Measurements from ENCODE around the gene PRKCH. TPM values are rescaled to one million over a fixed set of nuclear protein-coding genes. Genes with fewer than 3 reads are reported as not detected.
"Not testable (repeated sequence)": the region's sequence is repeated elsewhere in the genome, so short reads cannot be mapped to it uniquely, and the experiment has no call there.

Gene PRKCH
- total RNA-seq, 2 experiments from 2014 or later, result 318 to 343 TPM

DNA sequence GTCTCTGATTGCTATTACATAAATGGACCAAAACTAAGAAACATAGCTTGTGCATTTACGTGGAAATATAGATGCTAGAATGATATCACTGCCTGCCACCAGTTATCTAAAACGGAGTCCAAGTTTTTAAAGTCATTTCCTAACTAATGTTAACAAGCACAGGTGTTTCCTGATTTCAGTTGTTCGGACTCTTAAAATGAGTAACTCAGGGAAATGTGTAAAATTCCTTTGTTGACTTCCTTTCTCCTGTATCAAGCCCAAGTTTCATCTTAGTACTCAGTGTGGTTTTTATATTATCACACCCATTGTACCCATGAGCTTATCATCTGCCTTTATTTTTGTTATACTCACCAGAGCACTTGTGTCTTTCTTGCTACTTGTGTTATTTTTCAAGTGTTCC is 13.2 kb upstream of the PRKCH start:
- ChIA-PET CTCF (interaction anchor here (1.9 kb wide), 2 partner anchors 10 to 17 kb away, joined by 4 to 5 read pairs; no protein-coding TSS in a partner anchor), POLR2A (no interaction called here)
- no peak overlapping the region for H3K27ac Mint-ChIP-seq
- H3K27me3 Mint-ChIP-seq (ENCODE audit: low read depth), result no peaks in the 10 kb centered on the region
- H3K9me3 Mint-ChIP-seq (ENCODE audit: insufficient read depth), result peaks cover 36% of the 10 kb centered on the region
- DNase-seq, result no peak
- no peak overlapping the region for H3K4me3 Mint-ChIP-seq
- peaks cover 11% of the 10 kb centered on the region for H3K4me1 Mint-ChIP-seq (ENCODE audit: low read depth)
- ATAC-seq, result no peak
- peaks cover 60% of the 10 kb centered on the region for H3K36me3 Mint-ChIP-seq (ENCODE audit: low read depth)

DNA sequence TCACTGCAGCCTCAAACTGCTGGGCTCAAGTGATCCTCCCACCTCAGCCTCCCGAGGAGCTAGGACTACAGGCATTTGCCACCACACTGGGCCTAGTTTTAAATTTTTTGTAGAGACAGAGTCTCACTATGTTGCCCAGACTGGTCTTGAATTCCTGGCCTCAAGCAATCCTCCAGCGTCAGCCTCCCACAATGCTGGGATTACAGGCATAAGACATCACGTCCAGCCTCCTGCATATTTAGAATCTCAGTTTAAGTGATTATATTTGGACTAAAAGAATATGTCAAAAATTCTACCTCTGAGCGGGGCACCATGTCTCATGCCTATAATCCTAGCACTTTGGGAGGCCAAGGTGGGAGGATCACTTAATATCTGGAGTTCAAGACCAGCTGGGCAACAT is 12.7 kb upstream of the PRKCH start:
- peak; percentile 5 for DNase-seq
- Mint-ChIP-seq H3K36me3 (ENCODE audit: low read depth) (peaks cover 59% of the 10 kb centered on the region), H3K9me3 (ENCODE audit: insufficient read depth) (peaks cover 39% of the 10 kb centered on the region), H3K4me1 (ENCODE audit: low read depth) (peaks cover 11% of the 10 kb centered on the region)
- H3K4me3 Mint-ChIP-seq; H3K27me3 Mint-ChIP-seq (ENCODE audit: low read depth); POLR2A ChIA-PET; ATAC-seq; H3K27ac Mint-ChIP-seq: not testable (repeated sequence)
- CTCF ChIA-PET, result interaction anchor here (1.0 to 1.9 kb wide), 3 partner anchors 10 to 23 kb away, joined by 3 to 5 read pairs (median 4); no protein-coding TSS in a partner anchor

DNA sequence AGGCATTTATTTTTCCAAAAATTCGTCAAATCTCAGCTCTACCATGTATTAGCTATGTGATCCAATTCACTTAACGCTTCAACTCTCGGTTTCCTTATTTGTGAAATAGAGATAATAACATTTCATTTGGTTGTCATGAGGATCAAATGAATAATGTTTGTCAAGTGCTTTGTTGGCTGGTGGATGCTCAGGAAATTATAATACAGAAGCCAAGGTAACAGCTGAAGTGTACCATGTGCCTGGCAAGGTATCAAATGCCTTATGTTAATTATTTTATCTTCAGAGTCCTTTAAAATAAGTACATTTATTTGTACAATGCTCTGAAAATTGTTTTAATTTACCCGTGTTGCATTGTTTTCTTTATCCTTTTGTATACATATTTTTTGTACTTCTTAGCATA is 6.1 kb upstream of the PRKCH start:
- Mint-ChIP-seq H3K27me3 (ENCODE audit: low read depth) (no peaks in the 10 kb centered on the region), H3K4me3 (no peak overlapping the region), H3K4me1 (ENCODE audit: low read depth) (no peaks in the 10 kb centered on the region), H3K9me3 (ENCODE audit: insufficient read depth) (peaks cover 32% of the 10 kb centered on the region), H3K36me3 (ENCODE audit: low read depth) (peaks cover 29% of the 10 kb centered on the region), H3K27ac (no peak overlapping the region)
- DNase-seq, result peak; percentile 13
- ChIA-PET CTCF (interaction anchor here (1.6 kb wide), 1 partner anchor 30 kb away, joined by 4 read pairs; no protein-coding TSS in a partner anchor), POLR2A (interaction anchor here (0.6 kb wide), 1 partner anchor 10 kb away, joined by 3 read pairs; no protein-coding TSS in a partner anchor)
- no peak for ATAC-seq

DNA sequence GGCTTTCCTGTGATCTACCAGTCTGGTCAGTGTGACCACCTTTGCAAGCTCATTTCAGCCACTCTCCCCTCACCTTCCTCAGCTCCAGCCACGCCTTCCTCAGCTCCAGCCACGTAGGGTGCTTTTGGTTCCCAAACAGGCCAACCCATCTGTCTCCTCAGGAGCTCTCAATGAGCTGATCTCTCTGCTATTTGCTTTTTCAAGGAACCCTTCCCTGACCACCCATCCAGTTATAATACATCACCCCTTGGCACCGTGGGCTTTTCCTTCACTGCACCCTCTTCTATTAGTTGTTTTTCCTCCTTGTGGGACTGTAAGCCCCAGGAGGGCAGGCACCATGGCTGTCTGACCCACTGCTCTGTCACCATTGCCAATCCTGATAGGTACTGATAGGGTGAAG is 2.3 kb upstream of the PRKCH start:
- ChIA-PET POLR2A (interaction anchor here (1.3 to 9.2 kb wide), 4 partner anchors 16 to 133 kb away, joined by 3 to 223 read pairs (median 4); no protein-coding TSS in a partner anchor), CTCF (interaction anchor here (1.5 to 1.8 kb wide), 3 partner anchors 11 to 34 kb away, joined by 4 to 5 read pairs (median 4); no protein-coding TSS in a partner anchor)
- Mint-ChIP-seq H3K27ac (no peak overlapping the region), H3K27me3 (ENCODE audit: low read depth) (no peaks in the 10 kb centered on the region), H3K4me1 (ENCODE audit: low read depth) (peaks cover 5% of the 10 kb centered on the region), H3K4me3 (no peak overlapping the region), H3K9me3 (ENCODE audit: insufficient read depth) (peaks cover 9% of the 10 kb centered on the region), H3K36me3 (ENCODE audit: low read depth) (peaks cover 24% of the 10 kb centered on the region)
- ATAC-seq, result no peak
- DNase-seq, result no peak

DNA sequence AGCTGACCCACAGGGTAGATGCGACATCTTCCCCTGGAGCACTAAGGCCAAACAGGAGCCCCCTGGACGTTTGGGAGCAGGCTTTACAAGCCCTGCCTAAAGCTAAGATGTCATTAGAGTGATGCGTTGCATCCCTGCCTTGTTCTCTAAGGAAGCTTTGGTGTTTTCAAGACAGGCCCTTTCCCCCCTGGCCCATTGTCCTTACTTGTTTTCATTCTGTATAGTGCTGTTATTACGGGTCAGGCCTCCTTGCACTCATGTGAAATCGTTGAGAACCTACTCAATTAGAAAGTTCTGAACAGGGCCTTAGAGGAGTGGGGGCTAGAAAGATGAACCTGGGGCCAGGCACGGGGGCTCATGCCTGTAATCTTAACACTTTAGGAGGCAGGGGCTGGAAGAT is 1.7 kb upstream of the PRKCH start:
- ChIA-PET CTCF (interaction anchor here (0.6 to 5.4 kb wide), 4 partner anchors 15 to 34 kb away, joined by 4 to 51 read pairs (median 4); no protein-coding TSS in a partner anchor), POLR2A (interaction anchor here (1.3 to 9.2 kb wide), 3 partner anchors 15 to 133 kb away, joined by 3 to 223 read pairs (median 3); no protein-coding TSS in a partner anchor)
- H3K4me3 Mint-ChIP-seq, result no peak overlapping the region
- no peaks in the 10 kb centered on the region for H3K27me3 Mint-ChIP-seq (ENCODE audit: low read depth)
- peaks cover 2% of the 10 kb centered on the region for H3K9me3 Mint-ChIP-seq (ENCODE audit: insufficient read depth)
- H3K4me1 Mint-ChIP-seq (ENCODE audit: low read depth), result peaks cover 5% of the 10 kb centered on the region
- peaks cover 26% of the 10 kb centered on the region for H3K36me3 Mint-ChIP-seq (ENCODE audit: low read depth)
- ATAC-seq (no peak), DNase-seq (no peak)
- H3K27ac Mint-ChIP-seq, result no peak overlapping the region

DNA sequence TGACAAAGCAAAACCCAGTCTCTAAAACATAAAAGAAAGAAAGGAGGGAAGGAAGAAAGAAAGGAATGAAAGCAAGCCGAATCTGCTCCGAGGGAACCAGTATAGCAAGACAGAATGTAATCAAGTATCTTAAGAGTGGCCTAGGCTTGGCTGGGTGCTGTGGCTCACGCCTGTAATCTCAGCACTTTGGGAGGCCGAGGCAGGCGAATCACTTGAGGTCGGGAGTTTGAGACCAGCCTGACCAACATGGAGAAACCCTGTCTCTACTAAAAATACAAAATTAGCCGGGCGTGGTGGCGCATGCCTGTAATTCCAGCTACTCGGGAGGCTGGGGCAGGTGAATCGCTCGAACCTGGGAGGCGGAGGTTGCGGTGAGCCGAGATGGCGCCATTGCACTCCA is 1.2 kb upstream of the PRKCH start:
- H3K9me3 Mint-ChIP-seq (ENCODE audit: insufficient read depth); H3K27me3 Mint-ChIP-seq (ENCODE audit: low read depth); DNase-seq; H3K27ac Mint-ChIP-seq; H3K4me1 Mint-ChIP-seq (ENCODE audit: low read depth); H3K4me3 Mint-ChIP-seq; ATAC-seq: not testable (repeated sequence)
- ChIA-PET POLR2A (interaction anchor here (1.3 to 9.2 kb wide), 3 partner anchors 15 to 132 kb away, joined by 3 to 223 read pairs (median 5); no protein-coding TSS in a partner anchor), CTCF (interaction anchor here (0.6 to 5.4 kb wide), 4 partner anchors 14 to 35 kb away, joined by 4 to 51 read pairs (median 4); no protein-coding TSS in a partner anchor)
- peaks cover 29% of the 10 kb centered on the region for H3K36me3 Mint-ChIP-seq (ENCODE audit: low read depth)

DNA sequence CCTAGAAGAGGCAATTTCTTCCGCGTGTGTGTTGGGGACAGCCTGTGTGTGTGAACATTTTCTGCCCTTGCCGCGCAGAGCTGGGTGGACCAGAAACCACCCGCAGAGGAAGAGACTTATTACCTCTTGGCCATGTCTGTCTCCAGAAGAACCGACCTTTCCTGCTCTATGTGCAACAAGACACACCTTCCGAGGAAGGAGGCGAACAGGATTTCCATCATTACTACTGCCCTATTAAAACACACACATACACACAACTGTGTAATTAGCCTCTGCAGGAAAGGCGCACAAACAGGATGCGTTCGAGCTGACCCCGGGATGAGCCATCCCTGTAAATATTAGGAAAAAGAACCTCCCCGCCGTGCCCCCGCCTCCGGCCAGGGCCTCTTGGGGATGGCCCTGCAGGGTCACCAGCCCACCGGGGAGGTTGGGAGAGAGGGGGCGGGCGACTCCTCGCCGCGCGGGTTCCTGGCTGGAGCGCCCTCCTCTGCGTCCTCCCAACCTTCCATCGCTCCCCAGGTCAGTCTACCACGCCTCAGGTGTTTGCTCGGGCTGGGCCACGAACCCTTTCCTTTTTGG is 484 bp upstream of the PRKCH start:
- ChIA-PET POLR2A (interaction anchor here (0.6 to 9.2 kb wide), 16 partner anchors 14 to 374 kb away, joined by 3 to 223 read pairs (median 6); partner anchors contain the start of gene HIF1A), CTCF (interaction anchor here (0.6 to 5.4 kb wide), 6 partner anchors 9 to 69 kb away, joined by 3 to 51 read pairs (median 4); no protein-coding TSS in a partner anchor)
- Mint-ChIP-seq H3K27ac (peak overlapping the region; percentile 30), H3K9me3 (ENCODE audit: insufficient read depth) (no peaks in the 10 kb centered on the region), H3K36me3 (ENCODE audit: low read depth) (peaks cover 37% of the 10 kb centered on the region), H3K4me1 (ENCODE audit: low read depth) (peaks cover 16% of the 10 kb centered on the region), H3K4me3 (peak overlapping the region; percentile 57), H3K27me3 (ENCODE audit: low read depth) (no peaks in the 10 kb centered on the region)
- DNase-seq (no peak), ATAC-seq (no peak)

DNA sequence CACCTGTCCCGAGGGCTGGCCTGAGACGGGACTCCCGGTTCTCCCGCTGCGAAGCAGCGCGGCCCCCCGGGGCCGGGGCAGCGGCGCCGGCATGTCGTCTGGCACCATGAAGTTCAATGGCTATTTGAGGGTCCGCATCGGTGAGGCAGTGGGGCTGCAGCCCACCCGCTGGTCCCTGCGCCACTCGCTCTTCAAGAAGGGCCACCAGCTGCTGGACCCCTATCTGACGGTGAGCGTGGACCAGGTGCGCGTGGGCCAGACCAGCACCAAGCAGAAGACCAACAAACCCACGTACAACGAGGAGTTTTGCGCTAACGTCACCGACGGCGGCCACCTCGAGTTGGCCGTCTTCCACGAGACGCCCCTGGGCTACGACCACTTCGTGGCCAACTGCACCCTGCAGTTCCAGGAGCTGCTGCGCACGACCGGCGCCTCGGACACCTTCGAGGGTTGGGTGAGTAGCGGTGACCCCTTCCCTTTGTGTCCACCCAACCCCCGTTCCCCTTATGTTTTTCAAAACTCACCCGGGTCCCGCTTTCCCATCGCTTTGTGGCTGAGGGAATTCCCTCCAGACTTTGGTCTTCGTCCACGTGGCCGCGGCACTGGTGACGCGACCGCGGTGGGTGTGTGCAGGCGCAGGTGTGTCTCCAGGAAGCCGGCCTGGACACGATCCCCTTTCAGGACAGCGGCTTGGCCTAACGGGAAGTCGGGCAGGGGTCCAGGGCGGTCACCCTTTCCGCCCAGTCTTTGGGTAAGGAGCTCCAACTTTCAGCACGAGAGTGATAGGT is 826 bp downstream of the PRKCH start:
- Mint-ChIP-seq H3K27ac (peak overlapping the region; percentile 89), H3K9me3 (ENCODE audit: insufficient read depth) (no peaks in the 10 kb centered on the region), H3K4me3 (peak overlapping the region; percentile 94), H3K27me3 (ENCODE audit: low read depth) (no peaks in the 10 kb centered on the region), H3K36me3 (ENCODE audit: low read depth) (peaks cover 49% of the 10 kb centered on the region), H3K4me1 (ENCODE audit: low read depth) (peaks cover 28% of the 10 kb centered on the region)
- CTCF ChIA-PET, result interaction anchor here (0.8 to 5.4 kb wide), 11 partner anchors 8 to 113 kb away, joined by 3 to 51 read pairs (median 4); no protein-coding TSS in a partner anchor
- ATAC-seq, result peak; percentile 7
- peak; percentile 49 for DNase-seq
- POLR2A ChIA-PET, result interaction anchor here (0.6 to 9.2 kb wide), 30 partner anchors 13 to 440 kb away, joined by 3 to 223 read pairs (median 4); partner anchors contain the start of gene SNAPC1

DNA sequence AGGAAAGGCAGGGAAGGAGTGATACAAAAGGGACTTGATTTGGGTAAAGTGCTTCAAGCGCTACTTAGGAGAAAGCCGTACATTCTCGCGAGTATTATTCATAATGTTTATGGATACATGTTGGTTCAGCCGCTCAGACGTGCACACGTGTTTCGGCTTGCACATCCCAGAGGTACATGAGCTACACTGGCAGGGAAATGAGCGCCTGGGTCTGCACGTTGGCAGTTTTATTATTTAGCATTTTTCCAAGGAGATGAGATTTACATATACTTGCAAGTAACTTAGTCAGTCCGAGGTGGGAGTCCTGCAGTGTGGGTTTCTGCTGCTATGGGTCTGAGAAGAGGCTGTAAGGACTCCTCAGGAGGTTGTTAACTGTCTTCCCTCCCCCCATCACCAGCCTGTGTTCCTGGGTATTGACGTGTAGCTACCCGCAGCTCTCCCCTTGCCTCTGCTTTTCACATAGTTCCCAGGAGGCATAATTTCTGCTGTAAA is 1.5 kb downstream of the PRKCH start:
- Mint-ChIP-seq H3K27ac (peak overlapping the region; percentile 89), H3K9me3 (ENCODE audit: insufficient read depth) (no peaks in the 10 kb centered on the region), H3K4me1 (ENCODE audit: low read depth) (peaks cover 29% of the 10 kb centered on the region), H3K36me3 (ENCODE audit: low read depth) (peaks cover 55% of the 10 kb centered on the region), H3K27me3 (ENCODE audit: low read depth) (no peaks in the 10 kb centered on the region), H3K4me3 (peak overlapping the region; percentile 94)
- peak; percentile 28 for ATAC-seq
- CTCF ChIA-PET, result interaction anchor here (1.1 to 5.4 kb wide), 9 partner anchors 8 to 130 kb away, joined by 3 to 51 read pairs (median 4); no protein-coding TSS in a partner anchor
- DNase-seq, result peak; percentile 64
- POLR2A ChIA-PET, result interaction anchor here (0.6 to 9.2 kb wide), 23 partner anchors 12 to 439 kb away, joined by 3 to 223 read pairs (median 6); partner anchors contain the start of gene SNAPC1

DNA sequence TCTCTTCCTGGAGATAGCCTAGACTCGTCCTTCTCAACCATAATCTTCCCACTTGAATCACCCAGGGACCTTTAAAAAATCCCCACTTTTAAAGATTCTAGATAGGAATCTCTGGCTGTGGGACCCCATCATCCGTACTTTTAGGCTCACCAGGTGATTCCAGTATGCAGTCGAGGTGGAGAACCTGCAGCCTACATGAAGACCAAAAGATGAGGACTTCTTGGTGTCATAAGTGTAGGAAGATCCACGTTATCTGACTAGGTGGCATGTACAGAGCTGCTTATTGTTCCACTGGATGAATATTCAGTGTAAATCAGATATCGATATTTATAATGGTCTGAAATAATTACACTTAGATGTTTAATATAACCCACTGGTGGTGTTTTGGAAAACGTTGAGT is 2.6 kb downstream of the PRKCH start:
- ChIA-PET POLR2A (interaction anchor here (1.0 to 9.2 kb wide), 8 partner anchors 11 to 128 kb away, joined by 3 to 223 read pairs (median 10); no protein-coding TSS in a partner anchor), CTCF (interaction anchor here (1.1 to 5.4 kb wide), 3 partner anchors 10 to 129 kb away, joined by 3 to 51 read pairs (median 4); no protein-coding TSS in a partner anchor)
- Mint-ChIP-seq H3K4me1 (ENCODE audit: low read depth) (peaks cover 35% of the 10 kb centered on the region), H3K4me3 (peak overlapping the region; percentile 94), H3K27ac (peak overlapping the region; percentile 89), H3K27me3 (ENCODE audit: low read depth) (no peaks in the 10 kb centered on the region), H3K9me3 (ENCODE audit: insufficient read depth) (no peaks in the 10 kb centered on the region), H3K36me3 (ENCODE audit: low read depth) (peaks cover 61% of the 10 kb centered on the region)
- ATAC-seq, result no peak
- no peak for DNase-seq

DNA sequence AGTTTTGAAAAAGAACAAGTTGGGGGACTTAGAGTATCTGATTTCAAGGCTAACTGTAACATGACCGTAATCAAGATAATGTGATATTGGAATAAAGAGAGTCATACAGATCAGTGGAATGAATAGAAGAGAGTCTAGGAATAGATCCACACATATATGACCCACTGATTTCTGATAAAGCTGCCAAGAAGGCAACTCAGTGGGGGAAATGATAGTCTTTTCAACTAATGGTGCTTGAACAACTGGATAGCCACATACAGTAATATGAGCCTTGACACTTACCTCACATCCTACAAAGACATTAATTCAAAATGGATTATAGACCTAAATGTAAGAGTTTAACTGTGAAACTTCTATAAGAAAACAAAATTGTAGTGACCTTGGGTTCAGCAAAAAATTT is 3.8 kb downstream of the PRKCH start:
- no peak for ATAC-seq
- Mint-ChIP-seq H3K9me3 (ENCODE audit: insufficient read depth) (no peaks in the 10 kb centered on the region), H3K27me3 (ENCODE audit: low read depth) (no peaks in the 10 kb centered on the region), H3K27ac (peak overlapping the region; percentile 90), H3K36me3 (ENCODE audit: low read depth) (peaks cover 70% of the 10 kb centered on the region), H3K4me3 (peak overlapping the region; percentile 94), H3K4me1 (ENCODE audit: low read depth) (peaks cover 45% of the 10 kb centered on the region)
- no peak for DNase-seq
- ChIA-PET POLR2A (interaction anchor here (0.6 to 9.2 kb wide), 8 partner anchors 10 to 428 kb away, joined by 3 to 223 read pairs (median 3); partner anchors contain the start of gene HIF1A), CTCF (interaction anchor here (1.0 to 5.4 kb wide), 4 partner anchors 9 to 17 kb away, joined by 4 to 51 read pairs (median 4); no protein-coding TSS in a partner anchor)
